ENCODE measurements around the gene BRD4. TPM values are rescaled to one million over a fixed set of nuclear protein-coding genes. Genes with fewer than 3 reads are reported as not detected.

Gene BRD4
- total and polyA plus RNA-seq, 10 of the 15 experiments (the other 5 are each of a cell fraction or from before 2014, with no cell fraction given) = 5.3 to 84.4 (median 11.8) TPM

Small RNA genes lying within 50 kb of the gene (small RNA-seq; reads per million reads assigned to genes)
- gene AC005776.1 = not detected

Other genes with a start within 250 kb of the BRD4 start
Only the 7 nearest of the 9 such genes appear.
- gene NOTCH3, start 131.5 kb downstream of the BRD4 start, total RNA-seq (2014; rRNA removed) = 0.11 TPM in 1 of 2 replicates, not detected in the other
- not detected in 2 replicates for gene NOTCH3, start 131.5 kb downstream of the BRD4 start, total RNA-seq (2014; rRNA removed; fragmentation: Illumina TruSeq; extraction: Trizol)
- 0.10 and 0.37 TPM in 2 replicates for gene NOTCH3, start 131.5 kb downstream of the BRD4 start, total RNA-seq (2021)
- gene NOTCH3, start 131.5 kb downstream of the BRD4 start, polyA plus RNA-seq (2011; rRNA removed) = not detected in 2 replicates
- gene NOTCH3, start 131.5 kb downstream of the BRD4 start, polyA plus RNA-seq (2014; fragmentation: Illumina TruSeq; extraction: Trizol) = 0.01 TPM in 1 of 2 replicates, not detected in the other
- gene NOTCH3, start 131.5 kb downstream of the BRD4 start, polyA plus RNA-seq (2014; fragmentation: Nextera tagmentation; extraction: Ambion mirVana) = not detected
- 0.03 and 0.42 TPM in 2 replicates for gene NOTCH3, start 131.5 kb downstream of the BRD4 start, polyA plus RNA-seq (2014; rRNA removed)
- gene NOTCH3, start 131.5 kb downstream of the BRD4 start, polyA plus RNA-seq (2016; fragmentation: Nextera tagmentation; extraction: Ambion mirVana) = under 1 TPM in 1 of 2 experiments, not detected in 1; 0.03 TPM
- gene EPHX3, start 100.1 kb downstream of the BRD4 start, total RNA-seq (2014; rRNA removed) = not detected in 2 replicates
- gene EPHX3, start 100.1 kb downstream of the BRD4 start, total RNA-seq (2014; rRNA removed; fragmentation: Illumina TruSeq; extraction: Trizol) = not detected in 2 replicates
- gene EPHX3, start 100.1 kb downstream of the BRD4 start, total RNA-seq (2021) = not detected in 2 replicates
- gene EPHX3, start 100.1 kb downstream of the BRD4 start, polyA plus RNA-seq (2011; rRNA removed) = 0.04 TPM in 1 of 2 replicates, not detected in the other
- gene EPHX3, start 100.1 kb downstream of the BRD4 start, polyA plus RNA-seq (2014; fragmentation: Illumina TruSeq; extraction: Trizol) = not detected in 2 replicates
- not detected for gene EPHX3, start 100.1 kb downstream of the BRD4 start, polyA plus RNA-seq (2014; fragmentation: Nextera tagmentation; extraction: Ambion mirVana)
- gene EPHX3, start 100.1 kb downstream of the BRD4 start, polyA plus RNA-seq (2014; rRNA removed) = not detected in 2 replicates
- gene EPHX3, start 100.1 kb downstream of the BRD4 start, polyA plus RNA-seq (2016; fragmentation: Nextera tagmentation; extraction: Ambion mirVana) = not detected
- 23.7 and 24.5 TPM in 2 replicates for gene AKAP8, start 47.2 kb upstream of the BRD4 start, total RNA-seq (2014; rRNA removed)
- 13.2 and 13.7 TPM in 2 replicates for gene AKAP8, start 47.2 kb upstream of the BRD4 start, total RNA-seq (2014; rRNA removed; fragmentation: Illumina TruSeq; extraction: Trizol)
- 51.1 and 57.7 TPM in 2 replicates for gene AKAP8, start 47.2 kb upstream of the BRD4 start, total RNA-seq (2021)
- 14.0 and 17.6 TPM in 2 replicates for gene AKAP8, start 47.2 kb upstream of the BRD4 start, polyA plus RNA-seq (2011; rRNA removed)
- 13.5 and 14.2 TPM in 2 replicates for gene AKAP8, start 47.2 kb upstream of the BRD4 start, polyA plus RNA-seq (2014; fragmentation: Illumina TruSeq; extraction: Trizol)
- gene AKAP8, start 47.2 kb upstream of the BRD4 start, polyA plus RNA-seq (2014; fragmentation: Nextera tagmentation; extraction: Ambion mirVana) = 1 to 10 TPM; 5.3 to 5.5 TPM
- 25.7 and 34.8 TPM in 2 replicates for gene AKAP8, start 47.2 kb upstream of the BRD4 start, polyA plus RNA-seq (2014; rRNA removed)
- gene AKAP8, start 47.2 kb upstream of the BRD4 start, polyA plus RNA-seq (2016; fragmentation: Nextera tagmentation; extraction: Ambion mirVana) = 10 to 100 TPM; 26.3 to 27.8 TPM
- gene AKAP8L, start 86.4 kb upstream of the BRD4 start, total RNA-seq (2014; rRNA removed) = 59.8 and 64.3 TPM in 2 replicates
- gene AKAP8L, start 86.4 kb upstream of the BRD4 start, total RNA-seq (2014; rRNA removed; fragmentation: Illumina TruSeq; extraction: Trizol) = 36.7 and 39.4 TPM in 2 replicates
- 60.3 and 60.5 TPM in 2 replicates for gene AKAP8L, start 86.4 kb upstream of the BRD4 start, total RNA-seq (2021)
- 29.6 and 42.3 TPM in 2 replicates for gene AKAP8L, start 86.4 kb upstream of the BRD4 start, polyA plus RNA-seq (2011; rRNA removed)
- gene AKAP8L, start 86.4 kb upstream of the BRD4 start, polyA plus RNA-seq (2014; fragmentation: Illumina TruSeq; extraction: Trizol) = 35.1 and 47.3 TPM in 2 replicates
- 1 to 10 TPM in 1 of 2 experiments, under 1 TPM in 1; 0.66 to 3.8 TPM for gene AKAP8L, start 86.4 kb upstream of the BRD4 start, polyA plus RNA-seq (2014; fragmentation: Nextera tagmentation; extraction: Ambion mirVana)
- 63.6 and 67.0 TPM in 2 replicates for gene AKAP8L, start 86.4 kb upstream of the BRD4 start, polyA plus RNA-seq (2014; rRNA removed)
- 10 to 100 TPM; 25.8 to 40.6 TPM for gene AKAP8L, start 86.4 kb upstream of the BRD4 start, polyA plus RNA-seq (2016; fragmentation: Nextera tagmentation; extraction: Ambion mirVana)
- 4.6 and 4.9 TPM in 2 replicates for gene WIZ, start 117.4 kb upstream of the BRD4 start, total RNA-seq (2014; rRNA removed)
- 2.6 and 2.9 TPM in 2 replicates for gene WIZ, start 117.4 kb upstream of the BRD4 start, total RNA-seq (2014; rRNA removed; fragmentation: Illumina TruSeq; extraction: Trizol)
- 23.5 and 26.7 TPM in 2 replicates for gene WIZ, start 117.4 kb upstream of the BRD4 start, total RNA-seq (2021)
- gene WIZ, start 117.4 kb upstream of the BRD4 start, polyA plus RNA-seq (2011; rRNA removed) = 1.4 and 2.4 TPM in 2 replicates
- 1.4 and 4.5 TPM in 2 replicates for gene WIZ, start 117.4 kb upstream of the BRD4 start, polyA plus RNA-seq (2014; fragmentation: Illumina TruSeq; extraction: Trizol)
- under 1 TPM; 0.10 to 0.18 TPM for gene WIZ, start 117.4 kb upstream of the BRD4 start, polyA plus RNA-seq (2014; fragmentation: Nextera tagmentation; extraction: Ambion mirVana)
- 19.8 and 24.9 TPM in 2 replicates for gene WIZ, start 117.4 kb upstream of the BRD4 start, polyA plus RNA-seq (2014; rRNA removed)
- 1 to 10 TPM; 2.0 to 2.6 TPM for gene WIZ, start 117.4 kb upstream of the BRD4 start, polyA plus RNA-seq (2016; fragmentation: Nextera tagmentation; extraction: Ambion mirVana)
- 35.0 and 48.9 TPM in 2 replicates for gene RASAL3, start 132.0 kb upstream of the BRD4 start, total RNA-seq (2014; rRNA removed)
- 17.7 and 19.8 TPM in 2 replicates for gene RASAL3, start 132.0 kb upstream of the BRD4 start, total RNA-seq (2014; rRNA removed; fragmentation: Illumina TruSeq; extraction: Trizol)
- 78.5 and 81.3 TPM in 2 replicates for gene RASAL3, start 132.0 kb upstream of the BRD4 start, total RNA-seq (2021)
- gene RASAL3, start 132.0 kb upstream of the BRD4 start, polyA plus RNA-seq (2011; rRNA removed) = 14.8 and 25.3 TPM in 2 replicates
- gene RASAL3, start 132.0 kb upstream of the BRD4 start, polyA plus RNA-seq (2014; fragmentation: Illumina TruSeq; extraction: Trizol) = 6.6 and 21.1 TPM in 2 replicates
- gene RASAL3, start 132.0 kb upstream of the BRD4 start, polyA plus RNA-seq (2014; fragmentation: Nextera tagmentation; extraction: Ambion mirVana) = 1 to 10 TPM; 1.7 to 9.4 TPM
- gene RASAL3, start 132.0 kb upstream of the BRD4 start, polyA plus RNA-seq (2014; rRNA removed) = 46.9 and 58.2 TPM in 2 replicates
- 10 to 100 TPM in 1 of 2 experiments, 1 to 10 TPM in 1; 6.7 to 42.3 TPM for gene RASAL3, start 132.0 kb upstream of the BRD4 start, polyA plus RNA-seq (2016; fragmentation: Nextera tagmentation; extraction: Ambion mirVana)
- 0.40 and 0.44 TPM in 2 replicates for gene PGLYRP2, start 147.0 kb upstream of the BRD4 start, total RNA-seq (2014; rRNA removed)
- gene PGLYRP2, start 147.0 kb upstream of the BRD4 start, total RNA-seq (2014; rRNA removed; fragmentation: Illumina TruSeq; extraction: Trizol) = not detected in 2 replicates
- gene PGLYRP2, start 147.0 kb upstream of the BRD4 start, total RNA-seq (2021) = 0.26 and 0.37 TPM in 2 replicates
- 0.09 and 0.48 TPM in 2 replicates for gene PGLYRP2, start 147.0 kb upstream of the BRD4 start, polyA plus RNA-seq (2011; rRNA removed)
- not detected in 2 replicates for gene PGLYRP2, start 147.0 kb upstream of the BRD4 start, polyA plus RNA-seq (2014; fragmentation: Illumina TruSeq; extraction: Trizol)
- not detected for gene PGLYRP2, start 147.0 kb upstream of the BRD4 start, polyA plus RNA-seq (2014; fragmentation: Nextera tagmentation; extraction: Ambion mirVana)
- 0.15 and 0.60 TPM in 2 replicates for gene PGLYRP2, start 147.0 kb upstream of the BRD4 start, polyA plus RNA-seq (2014; rRNA removed)
- gene PGLYRP2, start 147.0 kb upstream of the BRD4 start, polyA plus RNA-seq (2016; fragmentation: Nextera tagmentation; extraction: Ambion mirVana) = under 1 TPM in 1 of 2 experiments, not detected in 1; 0.16 TPM